ENCODE results near the gene FBLN1. TPM values are rescaled to one million over a fixed set of nuclear protein-coding genes. Genes with fewer than 3 reads are reported as not detected.

The FBLN1 gene
- total RNA-seq, 2 donors from 2014 or later = 125 to 144 TPM

DNA sequence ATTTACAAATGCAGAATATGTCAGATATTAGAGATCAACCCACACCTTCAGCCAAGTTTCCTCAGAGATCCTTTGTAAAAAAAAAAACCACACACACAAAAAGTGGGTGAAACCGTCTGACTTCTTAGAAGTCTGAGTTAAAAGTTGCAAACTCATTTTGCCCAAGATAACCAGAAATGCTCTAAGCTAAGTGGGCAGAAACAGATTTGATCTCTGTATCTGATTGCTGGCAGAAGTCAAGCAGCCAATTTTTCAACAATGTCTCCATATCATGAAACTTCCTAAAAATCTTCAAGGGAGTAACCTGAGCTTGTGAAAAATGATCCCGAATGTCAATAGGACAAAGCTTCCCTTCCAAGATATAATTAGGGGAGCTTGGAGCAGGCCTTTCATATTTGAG is 140.3 kb downstream of the FBLN1 start:
- Histone ChIP-seq H3K9me3 (no peaks in the 10 kb centered on the region), H3K4me1 (replicated peaks) (no peaks in the 10 kb centered on the region), H3K27me3 (replicated peaks; ENCODE audit: insufficient read depth) (no peaks in the 10 kb centered on the region), H3K4me3 (no peak overlapping the region), H3K27ac (no peak overlapping the region), H3K36me3 (no peaks in the 10 kb centered on the region)
- WGBS = 36% methylated on average over 2 of the region's 2 CpGs
- DNase-seq (ENCODE audit: low spot score) = no peak
- TF ChIP-seq POLR2A (IDR thresholded peaks at IDR 0.05) (no peak), POLR2AphosphoS5 (IDR thresholded peaks at IDR 0.05) (no peak)
- TF ChIP-seq, protein P1, sequence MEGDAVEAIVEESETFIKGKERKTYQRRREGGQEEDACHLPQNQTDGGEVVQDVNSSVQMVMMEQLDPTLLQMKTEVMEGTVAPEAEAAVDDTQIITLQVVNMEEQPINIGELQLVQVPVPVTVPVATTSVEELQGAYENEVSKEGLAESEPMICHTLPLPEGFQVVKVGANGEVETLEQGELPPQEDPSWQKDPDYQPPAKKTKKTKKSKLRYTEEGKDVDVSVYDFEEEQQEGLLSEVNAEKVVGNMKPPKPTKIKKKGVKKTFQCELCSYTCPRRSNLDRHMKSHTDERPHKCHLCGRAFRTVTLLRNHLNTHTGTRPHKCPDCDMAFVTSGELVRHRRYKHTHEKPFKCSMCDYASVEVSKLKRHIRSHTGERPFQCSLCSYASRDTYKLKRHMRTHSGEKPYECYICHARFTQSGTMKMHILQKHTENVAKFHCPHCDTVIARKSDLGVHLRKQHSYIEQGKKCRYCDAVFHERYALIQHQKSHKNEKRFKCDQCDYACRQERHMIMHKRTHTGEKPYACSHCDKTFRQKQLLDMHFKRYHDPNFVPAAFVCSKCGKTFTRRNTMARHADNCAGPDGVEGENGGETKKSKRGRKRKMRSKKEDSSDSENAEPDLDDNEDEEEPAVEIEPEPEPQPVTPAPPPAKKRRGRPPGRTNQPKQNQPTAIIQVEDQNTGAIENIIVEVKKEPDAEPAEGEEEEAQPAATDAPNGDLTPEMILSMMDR (IDR thresholded peaks at IDR 0.05) = no peak
- intact Hi-C loops (cut with DNase I) = no loop called here

DNA sequence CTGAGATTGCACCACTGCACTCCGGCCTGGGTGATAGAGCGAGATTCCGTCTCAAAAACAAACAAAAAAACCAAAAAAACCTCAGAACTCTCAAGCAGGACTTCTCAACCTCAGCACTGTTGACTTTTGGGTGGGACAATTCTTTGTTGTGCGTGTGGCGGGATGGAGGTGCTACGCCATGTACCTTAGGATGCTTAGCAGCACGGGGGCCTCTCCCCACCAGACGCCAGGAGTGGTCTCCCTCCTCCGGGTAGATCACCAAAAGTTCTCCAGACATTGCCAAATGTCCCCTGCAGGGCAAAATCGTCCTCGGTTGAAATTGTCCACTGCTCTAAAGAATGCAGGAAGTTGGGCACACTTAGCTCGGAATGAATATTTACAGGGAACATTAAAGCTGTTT is 142.0 kb downstream of the FBLN1 start:
- H3K4me3 ChIP-seq = no peak overlapping the region
- 89% methylated on average over 12 of the region's 12 CpGs for whole genome bisulfite sequencing
- no peak for TF ChIP-seq POLR2A (IDR thresholded peaks at IDR 0.05)
- TF ChIP-seq, protein P1 (IDR thresholded peaks at IDR 0.05) = no peak
- TF ChIP-seq POLR2AphosphoS5 (IDR thresholded peaks at IDR 0.05) = no peak

DNA sequence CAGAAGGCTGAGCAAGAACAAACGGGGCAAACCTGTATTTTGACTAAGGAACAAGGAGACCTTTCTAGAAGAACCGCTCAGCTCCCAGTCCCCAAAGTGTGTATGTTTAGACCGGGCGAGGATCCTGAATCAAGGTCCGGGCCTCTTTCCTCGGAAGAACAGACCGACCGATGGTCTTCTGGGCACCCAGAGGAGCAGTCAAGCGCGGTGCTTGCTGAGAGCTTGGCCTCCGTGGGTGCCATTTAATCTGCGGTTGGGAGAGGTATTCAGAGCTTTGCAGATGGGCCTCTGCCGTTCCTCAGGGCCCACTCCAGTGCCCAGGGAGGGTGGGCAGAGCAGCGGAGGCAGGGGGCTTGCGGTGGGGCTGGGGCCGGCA is 142.5 kb downstream of the FBLN1 start:
- DNase-seq (ENCODE audit: low spot score) = no peak
- 47% methylated on average over 15 of the region's 16 CpGs for whole genome bisulfite sequencing
- intact Hi-C loops (cut with DNase I) = loop anchor here (2.0 to 5.0 kb wide), 2 partner anchors 68 to 222 kb away; no protein-coding TSS in a partner anchor
- Histone ChIP-seq H3K9me3 (no peaks in the 10 kb centered on the region), H3K36me3 (no peaks in the 10 kb centered on the region), H3K27me3 (replicated peaks; ENCODE audit: insufficient read depth) (no peaks in the 10 kb centered on the region), H3K27ac (no peak overlapping the region), H3K4me3 (no peak overlapping the region), H3K4me1 (replicated peaks) (no peaks in the 10 kb centered on the region)
- TF ChIP-seq, protein P1 (IDR thresholded peaks at IDR 0.05) = no peak

More for the DNA sequence above, 142.0 kb downstream of the FBLN1 start:
- DNase-seq (ENCODE audit: low spot score) = no peak
- Histone ChIP-seq H3K4me1 (replicated peaks) (no peaks in the 10 kb centered on the region), H3K36me3 (no peaks in the 10 kb centered on the region), H3K27me3 (replicated peaks; ENCODE audit: insufficient read depth) (no peaks in the 10 kb centered on the region), H3K9me3 (no peaks in the 10 kb centered on the region), H3K27ac (no peak overlapping the region)
- intact Hi-C loops (cut with DNase I) = loop anchor here (2.0 to 5.0 kb wide), 2 partner anchors 67 to 222 kb away; no protein-coding TSS in a partner anchor

DNA sequence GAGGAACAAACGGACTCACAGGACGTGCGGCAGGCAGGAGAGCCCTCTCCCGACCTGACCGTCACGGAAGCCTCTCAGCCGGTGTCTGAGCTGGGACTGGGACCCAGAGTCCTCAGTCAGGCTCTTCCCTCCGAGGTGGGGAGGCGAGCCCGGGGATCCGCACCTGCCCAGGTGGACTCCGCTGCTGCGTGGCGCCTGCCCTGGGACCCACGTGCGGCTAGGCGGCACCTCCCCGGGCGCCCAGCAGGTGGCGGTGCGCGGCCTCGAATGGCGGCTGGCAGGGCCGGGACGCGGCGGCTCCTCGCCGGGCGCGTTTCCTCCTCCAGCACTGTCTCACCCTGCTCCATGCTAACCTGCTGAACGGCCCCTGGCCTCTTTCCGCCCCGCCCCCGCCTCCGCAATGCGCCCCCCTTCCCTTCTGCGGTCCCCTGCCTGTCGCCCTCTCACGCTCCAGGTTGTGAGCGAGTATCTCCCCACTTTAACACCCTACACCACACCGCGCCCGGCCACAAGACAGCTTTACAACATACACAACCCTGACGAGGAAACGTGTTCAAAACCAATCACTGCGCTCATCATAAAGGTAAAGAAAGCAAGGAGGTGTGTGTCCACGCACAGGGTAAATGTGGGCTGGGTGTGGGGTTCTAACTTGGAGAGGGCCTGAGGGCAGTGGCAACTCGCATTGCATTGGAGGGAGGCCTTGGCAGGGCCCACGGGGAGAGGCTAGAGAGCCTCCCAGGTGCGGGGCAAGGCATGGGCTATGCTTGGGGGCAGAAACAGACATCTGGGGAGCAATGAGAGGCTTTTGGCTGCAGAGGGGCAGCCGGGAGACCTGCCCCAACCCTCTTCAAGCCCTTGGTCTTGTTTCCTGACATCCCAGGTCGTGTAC is 143.1 kb downstream of the FBLN1 start:
- peak; percentile 69 for DNase-seq (ENCODE audit: low spot score)
- Histone ChIP-seq H3K27me3 (replicated peaks; ENCODE audit: insufficient read depth) (no peaks in the 10 kb centered on the region), H3K4me3 (no peak overlapping the region), H3K27ac (no peak overlapping the region), H3K36me3 (no peaks in the 10 kb centered on the region), H3K9me3 (no peaks in the 10 kb centered on the region), H3K4me1 (replicated peaks) (no peaks in the 10 kb centered on the region)
- intact Hi-C loops (cut with DNase I) = loop anchor here (2.0 to 5.0 kb wide), 2 partner anchors 68 to 221 kb away; no protein-coding TSS in a partner anchor
- WGBS = 24% methylated on average over 54 of the region's 54 CpGs
- TF ChIP-seq POLR2A (IDR thresholded peaks at IDR 0.05) (peak; percentile 24), POLR2AphosphoS5 (IDR thresholded peaks at IDR 0.05) (no peak)
- TF ChIP-seq, protein P1 (IDR thresholded peaks at IDR 0.05) = peak; percentile 75 to 99 (median 96)
